Spleen (tissue), 11 donors: ENCODE data around the gene DIP2C. TPM values are rescaled to one million over a fixed set of nuclear protein-coding genes. Genes with fewer than 3 reads are reported as not detected.

Source experiments
- DNase-seq: peaks from one replicate; pipeline ENCODE4 v3.0.0-alpha.2; 2020
- H3K27ac ChIP-seq, 8 donors: fragments of 200-600 bp; sonication (generic) in 7 of 8; 1 replicate in 4 of 8; 2 replicates in 4 of 8; pipeline versions ENCODE4 v1.5.0 to v1.8.0; 2016 to 2021; ENCODE audit warnings: inconsistent platforms in 4 of 8, mild to moderate bottlenecking in 4 of 8, moderate library complexity in 1 of 8
- H3K27me3 ChIP-seq, 7 donors: fragments of 200-600 bp; sonication (generic) in 6 of 7; replicated peaks in 1 of 7; 1 replicate in 4 of 7; 2 replicates in 3 of 7; pipeline versions ENCODE4 v1.5.0 to v1.8.0; 2016 to 2021; ENCODE audit warnings: inconsistent platforms in 3 of 7, mild to moderate bottlenecking in 1 of 7
- H3K36me3 ChIP-seq, 6 donors: fragments of 200-600 bp; sonication (generic) in 5 of 6; 1 replicate in 4 of 6; 2 replicates in 2 of 6; pipeline versions ENCODE4 v1.5.0 to v1.8.0; 2016 to 2021; ENCODE audit warnings: inconsistent platforms in 2 of 6
- H3K4me1 ChIP-seq, 6 donors: fragments of 200-600 bp; sonication (generic) in 5 of 6; 1 replicate in 3 of 6; 2 replicates in 3 of 6; pipeline versions ENCODE4 v1.5.0 to v1.8.0; 2016 to 2021; ENCODE audit warnings: inconsistent platforms in 3 of 6
- H3K4me3 ChIP-seq, 8 donors: fragments of 200-600 bp; sonication (generic) in 7 of 8; 1 replicate in 4 of 8; 2 replicates in 4 of 8; pipeline versions ENCODE4 v1.5.0 to v1.8.0; 2016 to 2021; ENCODE audit warnings: inconsistent platforms in 4 of 8, mild to moderate bottlenecking in 4 of 8, moderate library complexity in 2 of 8
- H3K9me3 ChIP-seq, 8 donors: fragments of 200-600 bp; sonication (generic) in 7 of 8; 1 replicate in 4 of 8; 2 replicates in 4 of 8; pipeline versions ENCODE4 v1.5.0 to v1.8.0; 2016 to 2021; ENCODE audit warnings: inconsistent platforms in 4 of 8
- POLR2A ChIP-seq, 3 donors: fragments of 450-650 bp; IDR thresholded peaks; one replicate each; pipeline ENCODE4 v1.5.1; 2017; ENCODE audit warnings: antibody characterized with exemption in 3 of 3, mild to moderate bottlenecking in 1 of 3
- POLR2AphosphoS5 ChIP-seq, 3 donors: sonication (generic); formaldehyde crosslinking; IDR thresholded peaks; one replicate each; pipeline ENCODE4 v1.5.1; 2017; ENCODE audit warnings: antibody characterized with exemption in 3 of 3
- WGBS, 5 donors: extraction: QIAGEN DNeasy Blood & Tissue Kit in 3 of 5; methylation state at CpG; one replicate each; pipeline versions ENCODE4 v1.1.5 to v1.1.7; 2013 to 2018; 5-methylcytosine and 5-hydroxymethylcytosine counted together
- intact Hi-C: fragments of 100-400 bp; cut with DNase I; formaldehyde crosslinking; loops from one replicate; pipeline ENCODE4 v1.15.0; 2023; ENCODE audit warnings: low total_unique reads
- polyA plus RNA-seq, 3 donors: library from polyadenylated mRNA; stranded (reverse); fragments of 200-250 nt; gene quantifications; one replicate each; pipeline ENCODE4 v1.2.1, GENCODE V29; 2013
- total RNA-seq, 7 donors: library from RNA; depleted of rRNA in 3 of 7; stranded (reverse); fragments of >200 nt in 3 of 7; fragmentation: NEBNext Ultra II Directional in 4 of 7; extraction: Animal tissue kit (Norgen Biotek cat#: 25700) in 4 of 7; gene quantifications; one replicate each; pipeline versions ENCODE4 v1.1.0 to v1.2.1, GENCODE V29; 2016 to 2021
- TF ChIP-seq, protein P1 (sequence below), 11 experiments: fragments of 200-600 bp in 7 of 11; fragments of 450-650 bp in 4 of 11; sonication (generic) in 4 of 11; IDR thresholded peaks in 8 of 11; conservative IDR thresholded peaks in 3 of 11; 1 replicate in 7 of 11; 2 replicates in 4 of 11; pipeline versions ENCODE4 v1.4.0 to v1.8.0; 2016 to 2021; ENCODE audit warnings: antibody characterized with exemption in 11 of 11, inconsistent platforms in 4 of 11, mild to moderate bottlenecking in 1 of 11
- donor health status: healthy with polysubstance abuse.
- donor health status: DM: no; HTN: no; CAD: no; lungs with moderate emphysema.
- donor health status: DM: no; HTN: no; CAD: no.
- donor health status: Bipolar disorder and iron deficiency.
- donor health status: healthy.
- donor health status: DM: no; HTN: no; CAD: no.
- donor health status: DM: yes; HTN: yes; CAD: no.

Gene DIP2C
- total and polyA plus RNA-seq, 10 donors, result 2.2 to 13.1 (median 9.0) TPM

DNA sequence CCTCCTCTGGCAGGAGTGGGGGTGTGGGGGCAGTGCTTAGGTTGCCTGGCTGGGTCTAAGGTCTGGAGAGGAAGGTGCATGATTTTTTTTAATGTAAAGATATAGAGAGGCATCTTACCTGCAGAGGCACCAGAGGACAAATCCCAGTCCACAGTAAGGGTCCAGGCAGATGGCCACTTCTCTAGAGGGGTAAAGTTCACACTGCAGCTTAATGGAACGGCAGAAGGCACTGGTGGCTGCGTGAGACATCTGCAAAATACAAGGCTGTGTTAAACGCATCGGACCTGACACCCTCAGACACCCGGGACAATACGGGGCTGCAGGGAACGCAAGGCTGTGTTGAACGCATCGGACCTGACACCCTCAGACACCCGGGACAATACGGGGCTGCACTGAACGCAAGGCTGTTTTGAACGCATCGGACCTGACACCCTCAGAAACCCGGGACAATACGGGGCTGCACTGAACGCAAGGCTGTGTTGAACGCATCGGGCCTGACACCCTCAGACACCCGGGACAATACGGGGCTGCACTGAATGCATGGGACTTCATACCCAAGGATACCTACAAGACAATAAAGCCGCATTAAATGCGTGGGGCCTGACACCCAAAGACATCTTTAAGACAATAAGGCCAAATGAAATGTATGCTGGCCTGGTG lies 348.3 kb downstream of the DIP2C start:
- Histone ChIP-seq H3K4me3 (no peak overlapping the region), H3K9me3 (no peaks in the 10 kb centered on the region), H3K27ac (no peak overlapping the region), H3K4me1 (no peaks in the 10 kb centered on the region), H3K27me3 (no peaks in the 10 kb centered on the region), H3K36me3 (peaks cover 0 to 55% (median 0%) of the 10 kb centered on the region in 6 donors)
- intact Hi-C loops, result no loop called here
- peak; percentile 48 for DNase-seq
- TF ChIP-seq POLR2AphosphoS5 (IDR thresholded peaks at IDR 0.05) (no peak), POLR2A (IDR thresholded peaks at IDR 0.05) (no peak)
- TF ChIP-seq, protein P1, sequence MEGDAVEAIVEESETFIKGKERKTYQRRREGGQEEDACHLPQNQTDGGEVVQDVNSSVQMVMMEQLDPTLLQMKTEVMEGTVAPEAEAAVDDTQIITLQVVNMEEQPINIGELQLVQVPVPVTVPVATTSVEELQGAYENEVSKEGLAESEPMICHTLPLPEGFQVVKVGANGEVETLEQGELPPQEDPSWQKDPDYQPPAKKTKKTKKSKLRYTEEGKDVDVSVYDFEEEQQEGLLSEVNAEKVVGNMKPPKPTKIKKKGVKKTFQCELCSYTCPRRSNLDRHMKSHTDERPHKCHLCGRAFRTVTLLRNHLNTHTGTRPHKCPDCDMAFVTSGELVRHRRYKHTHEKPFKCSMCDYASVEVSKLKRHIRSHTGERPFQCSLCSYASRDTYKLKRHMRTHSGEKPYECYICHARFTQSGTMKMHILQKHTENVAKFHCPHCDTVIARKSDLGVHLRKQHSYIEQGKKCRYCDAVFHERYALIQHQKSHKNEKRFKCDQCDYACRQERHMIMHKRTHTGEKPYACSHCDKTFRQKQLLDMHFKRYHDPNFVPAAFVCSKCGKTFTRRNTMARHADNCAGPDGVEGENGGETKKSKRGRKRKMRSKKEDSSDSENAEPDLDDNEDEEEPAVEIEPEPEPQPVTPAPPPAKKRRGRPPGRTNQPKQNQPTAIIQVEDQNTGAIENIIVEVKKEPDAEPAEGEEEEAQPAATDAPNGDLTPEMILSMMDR (IDR thresholded peaks at IDR 0.05 in 8 of 11, conservative IDR thresholded peaks at IDR 0.05 in 3 of 11), result no peak
- 94 to 97% (median 97%) methylated on average over 23 of the region's 23 CpGs for WGBS, 5 donors

GRCh38 chr10:340646-341045 lies 348.8 kb downstream of the DIP2C start:
- 93 to 97% (median 95%) methylated on average over 7 to 11 of the region's 11 CpGs for WGBS, 5 donors
- DNase-seq, result peak; percentile 67
- TF ChIP-seq POLR2A (IDR thresholded peaks at IDR 0.05) (no peak), POLR2AphosphoS5 (IDR thresholded peaks at IDR 0.05) (no peak)
- TF ChIP-seq, protein P1 (IDR thresholded peaks at IDR 0.05 in 8 of 11, conservative IDR thresholded peaks at IDR 0.05 in 3 of 11), result no peak
- intact Hi-C loops, result no loop called here
- H3K9me3 ChIP-seq, result no peaks in the 10 kb centered on the region
- H3K4me3 ChIP-seq, result no peak overlapping the region
- no peaks in the 10 kb centered on the region for H3K27me3 ChIP-seq
- H3K27ac ChIP-seq, result no peak overlapping the region
- peaks cover 0 to 55% (median 0%) of the 10 kb centered on the region in 6 donors for H3K36me3 ChIP-seq
- no peaks in the 10 kb centered on the region for H3K4me1 ChIP-seq

- no peak for DNase-seq
- peaks cover 0 to 43% (median 0%) of the 10 kb centered on the region in 6 donors for H3K36me3 ChIP-seq
- intact Hi-C loops, result no loop called here
- H3K27ac ChIP-seq, result no peak overlapping the region
- peaks cover 0 to 6% (median 0%) of the 10 kb centered on the region in 6 donors for H3K4me1 ChIP-seq
- 70 to 92% (median 79%) methylated on average over 2 of the region's 2 CpGs for WGBS, 5 donors
- no peaks in the 10 kb centered on the region for H3K27me3 ChIP-seq
- no peaks in the 10 kb centered on the region for H3K9me3 ChIP-seq
- H3K4me3 ChIP-seq, result no peak overlapping the region
- TF ChIP-seq, protein P1 (IDR thresholded peaks at IDR 0.05 in 8 of 11, conservative IDR thresholded peaks at IDR 0.05 in 3 of 11), result no peak
- TF ChIP-seq POLR2AphosphoS5 (IDR thresholded peaks at IDR 0.05) (no peak), POLR2A (IDR thresholded peaks at IDR 0.05) (no peak)
Observed at GRCh38 chr10:339038-339391, 350.5 kb downstream of the DIP2C start.

- WGBS, 5 donors, result 82 to 92% (median 88%) methylated on average over 33 of the region's 33 CpGs
- Histone ChIP-seq H3K27me3 (no peaks in the 10 kb centered on the region), H3K27ac (no peak overlapping the region), H3K9me3 (no peaks in the 10 kb centered on the region), H3K4me3 (no peak overlapping the region), H3K36me3 (peaks cover 0 to 37% (median 0%) of the 10 kb centered on the region in 6 donors), H3K4me1 (peaks cover 0 to 12% (median 5%) of the 10 kb centered on the region in 6 donors)
- no peak for DNase-seq
- intact Hi-C loops, result no loop called here
- TF ChIP-seq POLR2AphosphoS5 (IDR thresholded peaks at IDR 0.05), result no peak
- TF ChIP-seq, protein P1 (IDR thresholded peaks at IDR 0.05 in 8 of 11, conservative IDR thresholded peaks at IDR 0.05 in 3 of 11), result no peak
- TF ChIP-seq POLR2A (IDR thresholded peaks at IDR 0.05), result no peak
Observed at GRCh38 chr10:338171-339037, 351.1 kb downstream of the DIP2C start.
